Panc1 (cell line): ENCODE results near the gene FYN.

Experiments
- TCF7L2 ChIP-seq: IDR thresholded peaks from 2 replicates; pipeline ENCODE4 v1.6.1; 2011; ENCODE audit warnings: mild to moderate bottlenecking, low read depth, low read length, inconsistent platforms
- TF ChIP-seq, protein P1 (sequence below): fragments of 450-650 bp; IDR thresholded peaks from 2 replicates; pipeline ENCODE4 v1.5.1; 2017; ENCODE audit warnings: mild to moderate bottlenecking

DNA sequence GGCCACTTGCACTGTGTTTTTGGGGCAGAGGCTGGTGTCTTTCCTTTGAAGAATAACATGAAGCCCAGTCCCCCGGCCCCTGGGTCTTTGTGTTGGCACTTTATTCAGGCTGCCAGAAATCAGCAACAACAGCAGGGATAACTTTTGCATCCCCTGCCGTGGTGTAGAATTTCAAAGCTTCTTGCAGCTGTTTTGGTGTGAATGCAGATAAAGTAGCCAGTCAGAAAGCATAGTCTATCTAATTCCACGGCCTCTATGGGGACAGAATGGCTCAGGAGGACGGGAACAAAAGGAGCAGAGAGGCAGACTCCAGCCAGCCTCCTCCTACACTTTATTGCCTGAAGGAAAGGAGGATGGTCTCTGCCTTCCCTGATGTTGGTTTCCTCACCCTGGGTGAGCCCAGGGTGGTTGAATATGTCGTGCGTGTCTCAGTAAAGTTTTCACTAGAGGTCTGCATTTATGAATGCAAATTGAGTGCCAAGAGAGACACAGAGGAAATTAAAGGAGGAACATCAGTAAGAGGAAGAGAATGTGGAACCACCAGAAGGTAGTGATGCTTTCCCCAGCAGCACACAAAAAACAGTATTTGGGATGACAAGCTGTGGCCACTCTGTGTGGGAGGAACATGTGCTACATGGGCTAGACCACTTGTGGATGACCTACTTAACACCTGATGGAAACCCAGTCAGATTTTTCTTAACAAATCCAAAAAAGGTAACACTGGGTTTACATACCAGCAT is 141.6 kb downstream of the FYN start:
- TF ChIP-seq, protein P1, sequence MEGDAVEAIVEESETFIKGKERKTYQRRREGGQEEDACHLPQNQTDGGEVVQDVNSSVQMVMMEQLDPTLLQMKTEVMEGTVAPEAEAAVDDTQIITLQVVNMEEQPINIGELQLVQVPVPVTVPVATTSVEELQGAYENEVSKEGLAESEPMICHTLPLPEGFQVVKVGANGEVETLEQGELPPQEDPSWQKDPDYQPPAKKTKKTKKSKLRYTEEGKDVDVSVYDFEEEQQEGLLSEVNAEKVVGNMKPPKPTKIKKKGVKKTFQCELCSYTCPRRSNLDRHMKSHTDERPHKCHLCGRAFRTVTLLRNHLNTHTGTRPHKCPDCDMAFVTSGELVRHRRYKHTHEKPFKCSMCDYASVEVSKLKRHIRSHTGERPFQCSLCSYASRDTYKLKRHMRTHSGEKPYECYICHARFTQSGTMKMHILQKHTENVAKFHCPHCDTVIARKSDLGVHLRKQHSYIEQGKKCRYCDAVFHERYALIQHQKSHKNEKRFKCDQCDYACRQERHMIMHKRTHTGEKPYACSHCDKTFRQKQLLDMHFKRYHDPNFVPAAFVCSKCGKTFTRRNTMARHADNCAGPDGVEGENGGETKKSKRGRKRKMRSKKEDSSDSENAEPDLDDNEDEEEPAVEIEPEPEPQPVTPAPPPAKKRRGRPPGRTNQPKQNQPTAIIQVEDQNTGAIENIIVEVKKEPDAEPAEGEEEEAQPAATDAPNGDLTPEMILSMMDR: no peak
- TF ChIP-seq TCF7L2: no peak
